ENCODE results near the gene NOP53. TPM values are rescaled to one million over a fixed set of nuclear protein-coding genes. Genes with fewer than 3 reads are reported as not detected.

Gene NOP53
- total RNA-seq, 1 donor from 2014 or later, result 89.9 TPM

DNA sequence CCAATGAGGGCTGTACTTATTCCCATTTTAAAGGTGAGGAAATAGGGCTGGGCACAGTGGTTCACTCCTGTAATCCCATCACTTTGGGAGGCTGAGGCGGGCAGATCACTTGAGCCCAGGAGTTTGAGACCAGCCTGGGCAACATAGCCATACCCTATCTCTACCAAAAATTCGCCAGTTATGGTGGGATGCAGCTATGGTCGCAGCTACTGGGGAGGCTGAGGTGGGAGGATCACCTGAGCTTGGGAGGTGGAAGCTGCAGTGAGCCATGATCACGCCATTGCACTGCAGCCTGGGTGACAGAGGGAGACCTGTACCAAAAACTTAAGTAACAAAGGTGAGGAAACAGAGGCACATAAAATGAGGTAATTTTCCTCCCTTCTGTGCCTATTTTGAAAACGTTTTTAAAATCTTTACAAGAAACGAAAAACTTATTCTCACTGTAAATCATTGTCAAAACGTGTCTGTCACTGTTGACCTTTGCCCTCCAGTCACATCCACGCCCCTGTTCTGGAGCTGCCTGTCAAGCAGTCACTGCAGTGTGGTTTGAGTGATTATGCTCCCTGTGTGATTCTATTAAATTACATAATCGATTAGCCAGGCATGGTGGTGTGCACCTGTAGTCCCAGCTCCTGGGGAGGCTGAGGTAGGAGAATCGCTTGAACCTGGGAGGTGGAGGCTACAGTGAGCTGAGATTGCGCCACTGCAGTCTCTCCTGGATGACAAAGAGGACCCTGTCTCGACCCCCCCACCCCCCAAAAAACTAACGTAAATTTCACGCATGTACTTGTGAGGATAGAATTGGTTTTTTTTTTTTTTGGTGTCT is 12.5 kb downstream of the NOP53 start:
- FAIRE-seq, result no peak
- Mint-ChIP-seq H3K36me3 (ENCODE audit: low read depth, unreplicated experiment) (peaks cover 24% of the 10 kb centered on the region), H3K9me3 (ENCODE audit: unreplicated experiment) (peaks cover 2% of the 10 kb centered on the region)

GRCh38 chr19:47758443-47758804 is 13.1 kb downstream of the NOP53 start:
- no peak overlapping the region for H2AFZ ChIP-seq (ENCODE audit: low read depth, low read length)
- FAIRE-seq (no peak), DNase-seq (ENCODE audit: low read depth) (no peak)
- peaks cover 28% of the 10 kb centered on the region for H4K20me1 ChIP-seq (ENCODE audit: insufficient read depth, low read length)
- Mint-ChIP-seq H3K27ac (ENCODE audit: unreplicated experiment) (no peak overlapping the region), H3K4me1 (ENCODE audit: low read depth, unreplicated experiment) (no peaks in the 10 kb centered on the region), H3K4me3 (ENCODE audit: unreplicated experiment) (no peak overlapping the region), H3K9me3 (ENCODE audit: unreplicated experiment) (peaks cover 2% of the 10 kb centered on the region), H3K27me3 (ENCODE audit: low read depth, unreplicated experiment) (no peaks in the 10 kb centered on the region), H3K36me3 (ENCODE audit: low read depth, unreplicated experiment) (peaks cover 24% of the 10 kb centered on the region)
- no peaks in the 10 kb centered on the region for H3K4me1 ChIP-seq (ENCODE audit: insufficient read depth, low read length)
- H3K4me2 ChIP-seq (ENCODE audit: low read length), result no peak overlapping the region
- peaks cover 11% of the 10 kb centered on the region for H3K36me3 ChIP-seq (ENCODE audit: insufficient read depth, low read length)
- TF ChIP-seq, protein P1, sequence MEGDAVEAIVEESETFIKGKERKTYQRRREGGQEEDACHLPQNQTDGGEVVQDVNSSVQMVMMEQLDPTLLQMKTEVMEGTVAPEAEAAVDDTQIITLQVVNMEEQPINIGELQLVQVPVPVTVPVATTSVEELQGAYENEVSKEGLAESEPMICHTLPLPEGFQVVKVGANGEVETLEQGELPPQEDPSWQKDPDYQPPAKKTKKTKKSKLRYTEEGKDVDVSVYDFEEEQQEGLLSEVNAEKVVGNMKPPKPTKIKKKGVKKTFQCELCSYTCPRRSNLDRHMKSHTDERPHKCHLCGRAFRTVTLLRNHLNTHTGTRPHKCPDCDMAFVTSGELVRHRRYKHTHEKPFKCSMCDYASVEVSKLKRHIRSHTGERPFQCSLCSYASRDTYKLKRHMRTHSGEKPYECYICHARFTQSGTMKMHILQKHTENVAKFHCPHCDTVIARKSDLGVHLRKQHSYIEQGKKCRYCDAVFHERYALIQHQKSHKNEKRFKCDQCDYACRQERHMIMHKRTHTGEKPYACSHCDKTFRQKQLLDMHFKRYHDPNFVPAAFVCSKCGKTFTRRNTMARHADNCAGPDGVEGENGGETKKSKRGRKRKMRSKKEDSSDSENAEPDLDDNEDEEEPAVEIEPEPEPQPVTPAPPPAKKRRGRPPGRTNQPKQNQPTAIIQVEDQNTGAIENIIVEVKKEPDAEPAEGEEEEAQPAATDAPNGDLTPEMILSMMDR (IDR thresholded peaks at IDR 0.05; ENCODE audit: insufficient read depth, low read depth, low read length), result no peak
- TF ChIP-seq EZH2 (IDR thresholded peaks at IDR 0.05; ENCODE audit: insufficient read depth, low read length), result no peak
- H3K27ac ChIP-seq (ENCODE audit: low read depth, low read length), result no peak overlapping the region
- H3K9me3 ChIP-seq (ENCODE audit: insufficient read depth, low read depth, low read length), result no peaks in the 10 kb centered on the region
- no peak overlapping the region for H3K4me3 ChIP-seq (ENCODE audit: insufficient read depth, low read depth, low read length)
- H3K27me3 ChIP-seq (ENCODE audit: insufficient read depth, low read length), result no peaks in the 10 kb centered on the region
- H3K79me2 ChIP-seq (ENCODE audit: insufficient read depth, low read length), result no peaks in the 10 kb centered on the region
- no peak overlapping the region for H3K9ac ChIP-seq (ENCODE audit: low read length)

More for the DNA sequence above, 12.5 kb downstream of the NOP53 start:
- no peaks in the 10 kb centered on the region for H3K27me3 Mint-ChIP-seq (ENCODE audit: low read depth, unreplicated experiment)
- Histone ChIP-seq H3K9ac (ENCODE audit: low read length) (no peak overlapping the region), H4K20me1 (ENCODE audit: insufficient read depth, low read length) (peaks cover 32% of the 10 kb centered on the region), H3K79me2 (ENCODE audit: insufficient read depth, low read length) (no peaks in the 10 kb centered on the region), H3K9me3 (ENCODE audit: insufficient read depth, low read depth, low read length) (no peaks in the 10 kb centered on the region), H3K36me3 (ENCODE audit: insufficient read depth, low read length) (peaks cover 13% of the 10 kb centered on the region), H3K27ac (ENCODE audit: low read depth, low read length) (no peak overlapping the region), H3K27me3 (ENCODE audit: insufficient read depth, low read length) (no peaks in the 10 kb centered on the region), H3K4me2 (ENCODE audit: low read length) (no peak overlapping the region), H2AFZ (ENCODE audit: low read depth, low read length) (no peak overlapping the region), H3K4me3 (ENCODE audit: insufficient read depth, low read depth, low read length) (no peak overlapping the region), H3K4me1 (ENCODE audit: insufficient read depth, low read length) (no peaks in the 10 kb centered on the region)
- H3K27ac Mint-ChIP-seq (ENCODE audit: unreplicated experiment), result no peak overlapping the region
- TF ChIP-seq, protein P1 (IDR thresholded peaks at IDR 0.05; ENCODE audit: insufficient read depth, low read depth, low read length), result no peak
- no peak for TF ChIP-seq EZH2 (IDR thresholded peaks at IDR 0.05; ENCODE audit: insufficient read depth, low read length)
- no peak overlapping the region for H3K4me3 Mint-ChIP-seq (ENCODE audit: unreplicated experiment)
- no peak for DNase-seq (ENCODE audit: low read depth)
- no peaks in the 10 kb centered on the region for H3K4me1 Mint-ChIP-seq (ENCODE audit: low read depth, unreplicated experiment)

- no peak for TF ChIP-seq EZH2 (IDR thresholded peaks at IDR 0.05; ENCODE audit: insufficient read depth, low read length)
- TF ChIP-seq, protein P1 (IDR thresholded peaks at IDR 0.05; ENCODE audit: insufficient read depth, low read depth, low read length), result no peak
- H3K9ac ChIP-seq (ENCODE audit: low read length), result no peak overlapping the region
- H3K36me3 ChIP-seq (ENCODE audit: insufficient read depth, low read length), result peaks cover 8% of the 10 kb centered on the region
- no peaks in the 10 kb centered on the region for H3K79me2 ChIP-seq (ENCODE audit: insufficient read depth, low read length)
- DNase-seq (ENCODE audit: low read depth) (no peak), FAIRE-seq (no peak)
- H3K4me1 ChIP-seq (ENCODE audit: insufficient read depth, low read length), result no peaks in the 10 kb centered on the region
- Mint-ChIP-seq H3K36me3 (ENCODE audit: low read depth, unreplicated experiment) (peaks cover 24% of the 10 kb centered on the region), H3K27me3 (ENCODE audit: low read depth, unreplicated experiment) (no peaks in the 10 kb centered on the region), H3K4me3 (ENCODE audit: unreplicated experiment) (no peak overlapping the region), H3K9me3 (ENCODE audit: unreplicated experiment) (peaks cover 2% of the 10 kb centered on the region), H3K27ac (ENCODE audit: unreplicated experiment) (no peak overlapping the region), H3K4me1 (ENCODE audit: low read depth, unreplicated experiment) (peaks cover 4% of the 10 kb centered on the region)
- H4K20me1 ChIP-seq (ENCODE audit: insufficient read depth, low read length), result peaks cover 27% of the 10 kb centered on the region
- no peak overlapping the region for H2AFZ ChIP-seq (ENCODE audit: low read depth, low read length)
- H3K4me2 ChIP-seq (ENCODE audit: low read length), result no peak overlapping the region
- H3K27ac ChIP-seq (ENCODE audit: low read depth, low read length), result no peak overlapping the region
- no peak overlapping the region for H3K4me3 ChIP-seq (ENCODE audit: insufficient read depth, low read depth, low read length)
- no peaks in the 10 kb centered on the region for H3K9me3 ChIP-seq (ENCODE audit: insufficient read depth, low read depth, low read length)
- no peaks in the 10 kb centered on the region for H3K27me3 ChIP-seq (ENCODE audit: insufficient read depth, low read length)
Measured at GRCh38 chr19:47760632-47760999, 15.3 kb downstream of the NOP53 start.

Measured in astrocyte (in vitro differentiated cells and primary cell).